Urinary bladder (tissue), 2 donors: Measurements from ENCODE around the gene MBD3L1. TPM values are rescaled to one million over a fixed set of nuclear protein-coding genes. Genes with fewer than 3 reads are reported as not detected.

ENCODE experiments used
- polyA plus RNA-seq: library from polyadenylated mRNA; stranded (reverse); fragments of 200-250 nt; gene quantifications from one replicate; pipeline ENCODE4 v1.2.3, GENCODE V29; 2013
- total RNA-seq: library from RNA; depleted of rRNA; stranded (reverse); fragments of >200 nt; gene quantifications from one replicate; pipeline ENCODE4 v1.2.3, GENCODE V29; 2014
- donor health status: healthy.

The MBD3L1 gene
- total and polyA plus RNA-seq, 2 donors: not detected

Other genes with a start within 250 kb of the MBD3L1 start
- 44.3 TPM for gene ADAMTS10, start 221.7 kb upstream of the MBD3L1 start, total RNA-seq
- 26.4 TPM for gene ADAMTS10, start 221.7 kb upstream of the MBD3L1 start, polyA plus RNA-seq
- gene NFILZ, start 201.7 kb upstream of the MBD3L1 start, total RNA-seq: not detected
- not detected for gene NFILZ, start 201.7 kb upstream of the MBD3L1 start, polyA plus RNA-seq
- gene ACTL9, start 133.6 kb upstream of the MBD3L1 start, total RNA-seq: not detected
- gene ACTL9, start 133.6 kb upstream of the MBD3L1 start, polyA plus RNA-seq: not detected
- not detected for gene OR2Z1, start 110.7 kb upstream of the MBD3L1 start, total RNA-seq
- gene OR2Z1, start 110.7 kb upstream of the MBD3L1 start, polyA plus RNA-seq: not detected
- 36.0 TPM for gene ZNF558, start 73 bp upstream of the MBD3L1 start, total RNA-seq
- 24.9 TPM for gene ZNF558, start 73 bp upstream of the MBD3L1 start, polyA plus RNA-seq
- under 0.01 TPM for gene MUC16, start 178.0 kb downstream of the MBD3L1 start, total RNA-seq
- not detected for gene MUC16, start 178.0 kb downstream of the MBD3L1 start, polyA plus RNA-seq